GM12878 (cell line): ENCODE results near the gene RPEL1. TPM values are rescaled to one million over a fixed set of nuclear protein-coding genes. Genes with fewer than 3 reads are reported as not detected.
A peak's percentile ranks its signal among the peaks of the same experiment; 100 is the strongest.

ENCODE experiments used
- ATAC-seq: fragments of 200-7000 bp; cut with Tn5 transposase; 3 replicates; pipeline ENCODE4 v1.9.1; 2020; ENCODE audit warnings: mild to moderate bottlenecking, moderate library complexity
- BruUV-seq: library from RNA; stranded (reverse); fragments of 400-500 nt; replicated peaks from 2 replicates; lab custom pipeline; 2021; lab: Mats Ljungman, UMichigan
- CTCF ChIA-PET: fragments of 300-600 bp; sonication (Branson Sonifier 250); formaldehyde crosslinking; extraction: SDS; loops from one replicate; lab custom pipeline; 2021; ENCODE audit warnings: inconsistent platforms; lab: Yijun Ruan, JAX
- POLR2A ChIA-PET: fragments of 350-600 bp; formaldehyde crosslinking; extraction: SDS; loops from one replicate; lab custom pipeline; 2021; ENCODE audit warnings: inconsistent platforms; lab: Charles Lee
- RAD21 ChIA-PET: fragments of 300-600 bp; sonication (Branson Sonifier 250); formaldehyde crosslinking; loops from one replicate; lab custom pipeline; 2023; ENCODE audit warnings: antibody characterized with exemption; ENCODE audit not compliant: unreplicated experiment; lab: Charles Lee
- SMC1A ChIA-PET: fragments of 300-600 bp; sonication (Branson Sonifier 250); formaldehyde crosslinking; loops from one replicate; lab custom pipeline; 2023; ENCODE audit not compliant: unreplicated experiment, uncharacterized antibody; lab: Charles Lee
- DNase-seq: peaks from one replicate; pipeline ENCODE4 v3.0.0-alpha.2; 2011; ENCODE audit warnings: low read depth, low spot score
- FAIRE-seq: peaks from 3 replicates; lab custom pipeline; 2011; peaks lifted over from hg19 to GRCh38; lab: Jason Lieb, UNC
- H2AFZ ChIP-seq: 2 replicates; pipeline ENCODE4 v1.6.0; 2011; ENCODE audit warnings: low read depth, low read length, control low read depth; ENCODE audit not compliant: control insufficient read depth
- H3K27ac ChIP-seq: 2 replicates; pipeline ENCODE4 v1.5.1; 2011; ENCODE audit warnings: control low read depth; ENCODE audit not compliant: control insufficient read depth, insufficient read depth
- H3K27me3 ChIP-seq, 2 experiments: replicated peaks in 1 of 2; 2 replicates each; pipeline versions ENCODE4 v1.6.0 to v1.6.1; 2011; ENCODE audit warnings: low read length in 1 of 2; ENCODE audit not compliant: control insufficient read depth in 2 of 2, insufficient read depth in 2 of 2
- H3K36me3 ChIP-seq, 2 experiments: 2 replicates each; pipeline ENCODE4 v1.5.1; 2011; ENCODE audit warnings: low read length in 1 of 2; ENCODE audit not compliant: control insufficient read depth in 2 of 2, insufficient read depth in 2 of 2
- H3K4me1 ChIP-seq: 2 replicates; pipeline ENCODE4 v1.6.1; 2011; ENCODE audit warnings: mild to moderate bottlenecking, low read length, moderate library complexity, mixed read lengths; ENCODE audit not compliant: control insufficient read depth, insufficient read depth
- H3K4me2 ChIP-seq: 2 replicates; pipeline ENCODE4 v1.6.0; 2011; ENCODE audit warnings: control low read depth; ENCODE audit not compliant: control insufficient read depth, insufficient read depth
- H3K4me3 ChIP-seq: fragments of 200-600 bp; sonication (generic); 2 replicates; pipeline ENCODE4 v1.5.1; 2016
- H3K79me2 ChIP-seq: 2 replicates; pipeline ENCODE4 v1.6.0; 2011; ENCODE audit warnings: low read length; ENCODE audit not compliant: control insufficient read depth, insufficient read depth
- H3K9ac ChIP-seq: 2 replicates; pipeline ENCODE4 v1.8.0; 2011; ENCODE audit warnings: low read length, control low read depth, mixed read lengths; ENCODE audit not compliant: control insufficient read depth, insufficient read depth
- H3K9me3 ChIP-seq: replicated peaks from 3 replicates; pipeline ENCODE4 v1.5.1; 2011; ENCODE audit warnings: mild to moderate bottlenecking, low read length; ENCODE audit not compliant: control insufficient read depth, insufficient read depth
- H4K20me1 ChIP-seq: 2 replicates; pipeline ENCODE4 v1.6.0; 2011; ENCODE audit not compliant: control insufficient read depth, insufficient read depth
- HDAC6 ChIP-seq: fragments of 200-600 bp; sonication (generic); IDR thresholded peaks from one replicate; pipeline ENCODE4 v1.8.0; 2017; ENCODE audit warnings: antibody characterized with exemption; ENCODE audit not compliant: unreplicated experiment
- NBN ChIP-seq: fragments of 450-650 bp; IDR thresholded peaks from 2 replicates; pipeline ENCODE4 v1.6.1; 2016
- RCOR1 ChIP-seq: conservative IDR thresholded peaks from 2 replicates; pipeline ENCODE4 v1.6.1; 2012; ENCODE audit warnings: low read depth, low read length, improper control_type of control experiment
- SUZ12 ChIP-seq: fragments of 200-600 bp; sonication (generic); IDR thresholded peaks from one replicate; pipeline ENCODE4 v1.6.1; 2018; ENCODE audit warnings: antibody characterized with exemption, mild to moderate bottlenecking; ENCODE audit not compliant: unreplicated experiment
- TBL1XR1 ChIP-seq: IDR thresholded peaks from 2 replicates; pipeline ENCODE4 v1.6.1; 2012; ENCODE audit warnings: low read depth, low read length, improper control_type of control experiment
- YBX1 ChIP-seq: fragments of 450-650 bp; IDR thresholded peaks from 2 replicates; pipeline ENCODE4 v1.6.1; 2016; ENCODE audit warnings: antibody characterized with exemption
- WGBS: methylation state at CpG from one replicate; pipeline ENCODE4 v1.1.6; 2016; ENCODE audit warnings: low lambda C conversion rate; ENCODE audit not compliant: insufficient replicate concordance, insufficient coverage; ENCODE audit errors: missing lambda C conversion rate; 5-methylcytosine and 5-hydroxymethylcytosine counted together
- in situ Hi-C: fragments of 300-500 bp; cut with MboI; formaldehyde crosslinking; loops from 9 replicates; pipeline ENCODE4 v1.14.3; 2018; ENCODE audit warnings: mixed read lengths
- intact Hi-C: fragments of 100-400 bp; cut with micrococcal nuclease; formaldehyde crosslinking; loops from one replicate; pipeline ENCODE4 v1.14.2; 2022; ENCODE audit not compliant: unreplicated experiment
- polyA plus RNA-seq, 11 experiments: library from polyadenylated mRNA; depleted of rRNA in 4 of 11; unstranded in 6 of 11; stranded (reverse) in 5 of 11; fragments of >200 nt; fragmentation: Nextera tagmentation in 4 of 11; fragmentation: Illumina TruSeq in 1 of 11; extraction: Ambion mirVana in 4 of 11; extraction: Trizol in 1 of 11; gene quantifications; 1 replicate in 1 of 11; 2 replicates in 10 of 11; pipeline versions ENCODE4 v1.2.1 to v1.2.3, GENCODE V29; 2011 to 2016; ENCODE audit warnings: inconsistent platforms in 2 of 11, missing spikeins in 2 of 11, low read depth in 1 of 11
- total RNA-seq, 4 experiments: library from RNA; depleted of rRNA in 3 of 4; stranded (reverse); fragments of >200 nt in 3 of 4; fragmentation: Illumina TruSeq in 1 of 4; extraction: Trizol in 1 of 4; gene quantifications; 2 replicates each; pipeline versions ENCODE4 v1.2.1 to v1.2.3, GENCODE V29; 2013 to 2021
- TF ChIP-seq, protein P1 (sequence below), 3 experiments: IDR thresholded peaks in 2 of 3; conservative IDR thresholded peaks in 1 of 3; 2 replicates each; pipeline ENCODE4 v1.5.1; 2011; ENCODE audit warnings: low read depth in 3 of 3, low read length in 3 of 3, mild to moderate bottlenecking in 3 of 3, control low read depth in 2 of 3, moderate library complexity in 2 of 3, inconsistent platforms in 1 of 3, mixed read lengths in 1 of 3; ENCODE audit not compliant: control insufficient read depth in 2 of 3, insufficient read depth in 1 of 3; ENCODE audit errors: extremely low read depth in 1 of 3

RPEL1 gene
- total and polyA plus RNA-seq, 10 of the 15 experiments (the other 5 are each of a cell fraction or from before 2014, with no cell fraction given) = 0.04 to 0.08 (median 0.06) TPM; not detected in 6

DNA sequence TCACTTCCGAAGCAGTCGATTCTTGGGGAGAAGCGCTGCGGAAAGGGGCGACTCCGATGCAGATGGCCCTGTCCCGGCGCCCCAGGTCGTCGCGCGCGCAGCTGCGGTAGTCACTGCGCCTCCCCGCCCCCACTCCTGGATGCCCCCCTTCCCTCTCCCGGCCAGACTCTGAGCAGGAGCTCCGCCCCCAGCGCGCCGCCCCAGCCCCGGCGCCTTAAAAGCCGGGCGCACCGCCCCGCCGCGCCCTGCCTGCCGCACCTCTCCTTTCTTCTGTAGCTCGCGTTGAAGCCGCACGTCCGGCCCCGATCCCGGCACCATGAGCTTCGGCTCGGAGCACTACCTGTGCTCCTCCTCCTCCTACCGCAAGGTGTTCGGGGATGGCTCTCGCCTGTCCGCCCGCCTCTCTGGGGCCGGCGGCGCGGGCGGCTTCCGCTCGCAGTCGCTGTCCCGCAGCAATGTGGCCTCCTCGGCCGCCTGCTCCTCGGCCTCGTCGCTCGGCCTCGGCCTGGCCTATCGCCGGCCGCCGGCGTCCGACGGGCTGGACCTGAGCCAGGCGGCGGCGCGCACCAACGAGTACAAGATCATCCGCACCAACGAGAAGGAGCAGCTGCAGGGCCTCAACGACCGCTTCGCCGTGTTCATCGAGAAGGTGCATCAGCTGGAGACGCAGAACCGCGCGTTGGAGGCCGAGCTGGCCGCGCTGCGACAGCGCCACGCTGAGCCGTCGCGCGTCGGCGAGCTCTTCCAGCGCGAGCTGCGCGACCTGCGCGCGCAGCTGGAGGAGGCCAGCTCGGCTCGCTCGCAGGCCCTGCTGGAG, 31.4 kb downstream of the RPEL1 start, which contains the start of gene INA:
TSS of gene INA (plus strand) at position 243 of the 817 bp plus-strand sequence. CDS start at position 317, 74 bp downstream.
- TF ChIP-seq RCOR1 (no peak), TBL1XR1 (no peak), SUZ12 (peak; percentile 41), YBX1 (no peak), HDAC6 (peak; percentile 46), NBN (no peak)
- TF ChIP-seq, protein P1, sequence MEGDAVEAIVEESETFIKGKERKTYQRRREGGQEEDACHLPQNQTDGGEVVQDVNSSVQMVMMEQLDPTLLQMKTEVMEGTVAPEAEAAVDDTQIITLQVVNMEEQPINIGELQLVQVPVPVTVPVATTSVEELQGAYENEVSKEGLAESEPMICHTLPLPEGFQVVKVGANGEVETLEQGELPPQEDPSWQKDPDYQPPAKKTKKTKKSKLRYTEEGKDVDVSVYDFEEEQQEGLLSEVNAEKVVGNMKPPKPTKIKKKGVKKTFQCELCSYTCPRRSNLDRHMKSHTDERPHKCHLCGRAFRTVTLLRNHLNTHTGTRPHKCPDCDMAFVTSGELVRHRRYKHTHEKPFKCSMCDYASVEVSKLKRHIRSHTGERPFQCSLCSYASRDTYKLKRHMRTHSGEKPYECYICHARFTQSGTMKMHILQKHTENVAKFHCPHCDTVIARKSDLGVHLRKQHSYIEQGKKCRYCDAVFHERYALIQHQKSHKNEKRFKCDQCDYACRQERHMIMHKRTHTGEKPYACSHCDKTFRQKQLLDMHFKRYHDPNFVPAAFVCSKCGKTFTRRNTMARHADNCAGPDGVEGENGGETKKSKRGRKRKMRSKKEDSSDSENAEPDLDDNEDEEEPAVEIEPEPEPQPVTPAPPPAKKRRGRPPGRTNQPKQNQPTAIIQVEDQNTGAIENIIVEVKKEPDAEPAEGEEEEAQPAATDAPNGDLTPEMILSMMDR (IDR thresholded peaks at IDR 0.05 in 2 of 3, conservative IDR thresholded peaks at IDR 0.05 in 1 of 3; ENCODE audit: control insufficient read depth in 2 of 3, extremely low read depth in 1 of 3, insufficient read depth in 1 of 3, low read depth in 3 of 3, low read length in 3 of 3) = no peak
- no TSS peak for BruUV-seq
- H3K9ac ChIP-seq = no peak within 1 kb of the TSS
- ChIA-PET SMC1A (no interaction called here), RAD21 (no interaction called here), POLR2A (no interaction called here), CTCF (no interaction called here)
- DNase-seq = no peak
- intact Hi-C loops = no loop called here
- 10% methylated on average over 85 of the region's 105 CpGs for WGBS
- no peak for FAIRE-seq
- H2AFZ ChIP-seq = peak within 1 kb of the TSS; percentile 12; the same call in 1 of the 2 replicates
- H3K4me1 ChIP-seq = no peaks in the 10 kb centered on the region; the same call in 1 of the 2 replicates
- H3K79me2 ChIP-seq = no peaks in the 10 kb centered on the region
- peak within 1 kb of the TSS; percentile 54; the same call in 1 of the 2 replicates for H3K4me2 ChIP-seq
- H3K36me3 ChIP-seq = no peaks in the 10 kb centered on the region
- ATAC-seq = no peak
- peaks cover 3% of the 10 kb centered on the region; the same call in 1 of the 2 replicates for H4K20me1 ChIP-seq
- peaks cover 0 to 6% of the 10 kb centered on the region in 2 experiments for H3K27me3 ChIP-seq
- no peak within 1 kb of the TSS for H3K27ac ChIP-seq
- in situ Hi-C loops = no loop called here
- H3K9me3 ChIP-seq = no peaks in the 10 kb centered on the region; the same call in 2 of the 3 replicates
- H3K4me3 ChIP-seq = peak within 1 kb of the TSS; percentile 41; the same call in 1 of the 2 replicates
